ENCODE data around the gene FCHSD1. TPM values are rescaled to one million over a fixed set of nuclear protein-coding genes. Genes with fewer than 3 reads are reported as not detected.

The FCHSD1 gene
- polyA plus RNA-seq, 3 donors: 3.0 to 73.3 (median 3.4) TPM

GRCh38 chr5:141634720-141635119 is 16.5 kb downstream of the FCHSD1 start:
- Histone ChIP-seq H3K27me3 (ENCODE audit: control insufficient read depth in 2 of 2, insufficient read depth in 2 of 2, low read length in 2 of 2) (no peaks in the 10 kb centered on the region), H3K36me3 (replicated peaks in 1 of 2; ENCODE audit: control insufficient read depth in 1 of 2, insufficient read depth in 2 of 2, low read length in 2 of 2) (peaks cover 13 to 32% of the 10 kb centered on the region in 2 donors), H3K4me2 (replicated peaks; ENCODE audit: extremely low read depth, low read length, poor library complexity, severe bottlenecking) (peak overlapping the region; percentile 2), H3K4me3 (replicated peaks in 1 of 3; ENCODE audit: low read depth in 2 of 3, low read length in 3 of 3) (no peak overlapping the region), H2AFZ (ENCODE audit: insufficient read depth, low read depth, low read length, poor library complexity, severe bottlenecking) (no peak overlapping the region), H3K27ac (ENCODE audit: low read depth in 1 of 2, low read length in 2 of 2) (peak overlapping the region in 1 of 2 donors; percentile 88), H3K9ac (ENCODE audit: insufficient read depth, low read length, poor library complexity, severe bottlenecking) (no peak overlapping the region), H3K9me3 (replicated peaks in 1 of 2; ENCODE audit: control insufficient read depth in 1 of 2, insufficient read depth in 1 of 2, low read length in 2 of 2) (no peaks in the 10 kb centered on the region), H3K79me2 (ENCODE audit: insufficient read depth, low read length) (peaks cover 70% of the 10 kb centered on the region), H4K20me1 (ENCODE audit: insufficient read depth, low read length) (peaks cover 52% of the 10 kb centered on the region), H3K4me1 (ENCODE audit: control insufficient read depth in 1 of 2, insufficient read depth in 2 of 2, low read length in 2 of 2) (peaks cover 41 to 51% of the 10 kb centered on the region in 2 donors)
- Mint-ChIP-seq H3K9me3 (peaks cover 0 to 2% (median 0%) of the 10 kb centered on the region in 7 donors), H3K4me3 (no peak overlapping the region), H3K36me3 (peaks cover 20 to 37% of the 10 kb centered on the region in 2 donors), H3K27me3 (ENCODE audit: low read depth in 3 of 3) (peaks cover 0 to 4% (median 0%) of the 10 kb centered on the region in 3 donors), H3K4me1 (peaks cover 38% of the 10 kb centered on the region), H3K27ac (peak overlapping the region in 6 of 7 donors; percentile 20 to 86 (median 50))
- TF ChIP-seq, protein P1, sequence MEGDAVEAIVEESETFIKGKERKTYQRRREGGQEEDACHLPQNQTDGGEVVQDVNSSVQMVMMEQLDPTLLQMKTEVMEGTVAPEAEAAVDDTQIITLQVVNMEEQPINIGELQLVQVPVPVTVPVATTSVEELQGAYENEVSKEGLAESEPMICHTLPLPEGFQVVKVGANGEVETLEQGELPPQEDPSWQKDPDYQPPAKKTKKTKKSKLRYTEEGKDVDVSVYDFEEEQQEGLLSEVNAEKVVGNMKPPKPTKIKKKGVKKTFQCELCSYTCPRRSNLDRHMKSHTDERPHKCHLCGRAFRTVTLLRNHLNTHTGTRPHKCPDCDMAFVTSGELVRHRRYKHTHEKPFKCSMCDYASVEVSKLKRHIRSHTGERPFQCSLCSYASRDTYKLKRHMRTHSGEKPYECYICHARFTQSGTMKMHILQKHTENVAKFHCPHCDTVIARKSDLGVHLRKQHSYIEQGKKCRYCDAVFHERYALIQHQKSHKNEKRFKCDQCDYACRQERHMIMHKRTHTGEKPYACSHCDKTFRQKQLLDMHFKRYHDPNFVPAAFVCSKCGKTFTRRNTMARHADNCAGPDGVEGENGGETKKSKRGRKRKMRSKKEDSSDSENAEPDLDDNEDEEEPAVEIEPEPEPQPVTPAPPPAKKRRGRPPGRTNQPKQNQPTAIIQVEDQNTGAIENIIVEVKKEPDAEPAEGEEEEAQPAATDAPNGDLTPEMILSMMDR (IDR thresholded peaks at IDR 0.05): no peak
- no peak for DNase-seq
- intact Hi-C loops (cut with micrococcal nuclease): loop anchor here (2.0 to 5.0 kb wide), 3 partner anchors 16 to 112 kb away; partner anchors contain the start of gene FCHSD1 (in 1 of the 2)
- WGBS (ENCODE audit: insufficient coverage): 87% methylated on average over 6 of the region's 6 CpGs

GRCh38 chr5:141633871-141634561 is 17.2 kb downstream of the FCHSD1 start:
- H3K27me3 ChIP-seq (ENCODE audit: control insufficient read depth in 2 of 2, insufficient read depth in 2 of 2, low read length in 2 of 2): no peaks in the 10 kb centered on the region
- H3K27ac Mint-ChIP-seq: peak overlapping the region; percentile 69 to 80 (median 76)
- no peaks in the 10 kb centered on the region for H3K9me3 ChIP-seq (replicated peaks in 1 of 2; ENCODE audit: control insufficient read depth in 1 of 2, insufficient read depth in 1 of 2, low read length in 2 of 2)
- no peak overlapping the region for H3K4me3 ChIP-seq (replicated peaks in 1 of 3; ENCODE audit: low read depth in 2 of 3, low read length in 3 of 3)
- peak overlapping the region in 1 of 2 donors; percentile 88 for H3K27ac ChIP-seq (ENCODE audit: low read depth in 1 of 2, low read length in 2 of 2)
- peaks cover 0 to 2% (median 0%) of the 10 kb centered on the region in 7 donors for H3K9me3 Mint-ChIP-seq
- peak overlapping the region in 1 of 2 donors; percentile 7 for H3K4me3 Mint-ChIP-seq
- peaks cover 70% of the 10 kb centered on the region for H3K79me2 ChIP-seq (ENCODE audit: insufficient read depth, low read length)
- H3K9ac ChIP-seq (ENCODE audit: insufficient read depth, low read length, poor library complexity, severe bottlenecking): no peak overlapping the region
- H4K20me1 ChIP-seq (ENCODE audit: insufficient read depth, low read length): peaks cover 57% of the 10 kb centered on the region
- peaks cover 41 to 51% of the 10 kb centered on the region in 2 donors for H3K4me1 ChIP-seq (ENCODE audit: control insufficient read depth in 1 of 2, insufficient read depth in 2 of 2, low read length in 2 of 2)
- H3K4me1 Mint-ChIP-seq: peaks cover 38% of the 10 kb centered on the region
- H3K36me3 ChIP-seq (replicated peaks in 1 of 2; ENCODE audit: control insufficient read depth in 1 of 2, insufficient read depth in 2 of 2, low read length in 2 of 2): peaks cover 20 to 39% of the 10 kb centered on the region in 2 donors
- intact Hi-C loops (cut with micrococcal nuclease): loop anchor here in 1 of 2 donors (2.0 kb wide), 1 partner anchor 17 kb away; the partner anchor contains the start of gene FCHSD1
- H3K4me2 ChIP-seq (replicated peaks; ENCODE audit: extremely low read depth, low read length, poor library complexity, severe bottlenecking): peak overlapping the region; percentile 1
- H2AFZ ChIP-seq (ENCODE audit: insufficient read depth, low read depth, low read length, poor library complexity, severe bottlenecking): no peak overlapping the region
- H3K27me3 Mint-ChIP-seq (ENCODE audit: low read depth in 3 of 3): peaks cover 0 to 4% (median 0%) of the 10 kb centered on the region in 3 donors
- WGBS (ENCODE audit: insufficient coverage): 53% methylated on average over 3 of the region's 5 CpGs
- TF ChIP-seq, protein P1 (IDR thresholded peaks at IDR 0.05): no peak
- peaks cover 25 to 44% of the 10 kb centered on the region in 2 donors for H3K36me3 Mint-ChIP-seq
- peak; percentile 24 to 62 (median 56) for DNase-seq
